HepG2 (cell line): ENCODE results near the gene UNC5C.

Experiments used
- PHF8 ChIP-seq: sonication (generic); formaldehyde crosslinking; IDR thresholded peaks from 2 replicates; pipeline ENCODE4 v1.5.0; 2020; ENCODE audit warnings: missing genetic modification reagents
- TF ChIP-seq, protein P1 (sequence below): sonication (generic); formaldehyde crosslinking; IDR thresholded peaks from 2 replicates; pipeline ENCODE4 v1.4.0; 2020; ENCODE audit warnings: missing genetic modification reagents

DNA sequence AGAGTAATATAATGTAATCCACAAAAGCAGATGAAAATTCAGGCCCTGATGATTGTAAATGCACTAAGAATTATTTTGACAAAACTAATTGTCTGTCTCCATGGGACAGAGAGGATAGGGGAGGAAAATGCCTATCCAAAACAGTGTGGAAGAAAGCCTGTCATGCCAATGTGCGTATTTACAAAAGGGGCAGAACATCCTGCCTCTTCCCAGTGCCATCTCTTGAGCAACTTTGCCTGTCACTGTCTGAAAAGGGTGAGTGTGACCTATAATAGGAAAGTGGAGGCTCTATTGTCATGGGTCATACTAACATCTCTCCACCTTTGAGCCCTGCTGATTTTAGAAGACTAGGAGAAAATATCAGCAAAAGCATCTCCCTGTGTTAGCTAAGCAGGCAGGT lies 264.1 kb downstream of the UNC5C start:
- TF ChIP-seq PHF8 (CRISPR knock-in tag) = no peak
- TF ChIP-seq, protein P1, sequence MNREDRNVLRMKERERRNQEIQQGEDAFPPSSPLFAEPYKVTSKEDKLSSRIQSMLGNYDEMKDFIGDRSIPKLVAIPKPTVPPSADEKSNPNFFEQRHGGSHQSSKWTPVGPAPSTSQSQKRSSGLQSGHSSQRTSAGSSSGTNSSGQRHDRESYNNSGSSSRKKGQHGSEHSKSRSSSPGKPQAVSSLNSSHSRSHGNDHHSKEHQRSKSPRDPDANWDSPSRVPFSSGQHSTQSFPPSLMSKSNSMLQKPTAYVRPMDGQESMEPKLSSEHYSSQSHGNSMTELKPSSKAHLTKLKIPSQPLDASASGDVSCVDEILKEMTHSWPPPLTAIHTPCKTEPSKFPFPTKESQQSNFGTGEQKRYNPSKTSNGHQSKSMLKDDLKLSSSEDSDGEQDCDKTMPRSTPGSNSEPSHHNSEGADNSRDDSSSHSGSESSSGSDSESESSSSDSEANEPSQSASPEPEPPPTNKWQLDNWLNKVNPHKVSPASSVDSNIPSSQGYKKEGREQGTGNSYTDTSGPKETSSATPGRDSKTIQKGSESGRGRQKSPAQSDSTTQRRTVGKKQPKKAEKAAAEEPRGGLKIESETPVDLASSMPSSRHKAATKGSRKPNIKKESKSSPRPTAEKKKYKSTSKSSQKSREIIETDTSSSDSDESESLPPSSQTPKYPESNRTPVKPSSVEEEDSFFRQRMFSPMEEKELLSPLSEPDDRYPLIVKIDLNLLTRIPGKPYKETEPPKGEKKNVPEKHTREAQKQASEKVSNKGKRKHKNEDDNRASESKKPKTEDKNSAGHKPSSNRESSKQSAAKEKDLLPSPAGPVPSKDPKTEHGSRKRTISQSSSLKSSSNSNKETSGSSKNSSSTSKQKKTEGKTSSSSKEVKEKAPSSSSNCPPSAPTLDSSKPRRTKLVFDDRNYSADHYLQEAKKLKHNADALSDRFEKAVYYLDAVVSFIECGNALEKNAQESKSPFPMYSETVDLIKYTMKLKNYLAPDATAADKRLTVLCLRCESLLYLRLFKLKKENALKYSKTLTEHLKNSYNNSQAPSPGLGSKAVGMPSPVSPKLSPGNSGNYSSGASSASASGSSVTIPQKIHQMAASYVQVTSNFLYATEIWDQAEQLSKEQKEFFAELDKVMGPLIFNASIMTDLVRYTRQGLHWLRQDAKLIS = no peak
